Endothelial cell (in vitro differentiated cells): ENCODE results near the gene DMRTC1B. TPM values are rescaled to one million over a fixed set of nuclear protein-coding genes. Genes with fewer than 3 reads are reported as not detected.
"Not testable (repeated sequence)": the region's sequence is repeated elsewhere in the genome, so short reads cannot be mapped to it uniquely, and the experiment has no call there.

Experiments used
- DNase-seq: peaks from one replicate; pipeline ENCODE4 v3.0.0; 2021; ENCODE audit warnings: low spot score
- H3K27ac Mint-ChIP-seq: one replicate; pipeline ENCODE4 v1.8.0; 2021; ENCODE audit warnings: mixed read lengths, inconsistent platforms; ENCODE audit not compliant: unreplicated experiment
- H3K27me3 Mint-ChIP-seq: one replicate; pipeline ENCODE4 v1.8.0; 2021; ENCODE audit warnings: mild to moderate bottlenecking, moderate library complexity, mixed read lengths, inconsistent platforms; ENCODE audit not compliant: unreplicated experiment
- H3K36me3 Mint-ChIP-seq: one replicate; pipeline ENCODE4 v1.8.0; 2021; ENCODE audit warnings: mild to moderate bottlenecking, low read depth, mixed read lengths, inconsistent platforms; ENCODE audit not compliant: unreplicated experiment
- H3K4me1 Mint-ChIP-seq: one replicate; pipeline ENCODE4 v1.8.0; 2021; ENCODE audit warnings: mild to moderate bottlenecking, mixed read lengths, inconsistent platforms; ENCODE audit not compliant: unreplicated experiment
- H3K4me3 Mint-ChIP-seq: one replicate; pipeline ENCODE4 v1.8.0; 2021; ENCODE audit warnings: mild to moderate bottlenecking, mixed read lengths, inconsistent platforms; ENCODE audit not compliant: unreplicated experiment
- H3K9me3 Mint-ChIP-seq: one replicate; pipeline ENCODE4 v1.8.0; 2021; ENCODE audit warnings: mixed read lengths, inconsistent platforms; ENCODE audit not compliant: unreplicated experiment
- CTCF ChIP-seq: fragments of 200-600 bp; sonication (generic); IDR thresholded peaks from one replicate; pipeline ENCODE4 v1.5.0; 2021; ENCODE audit warnings: antibody characterized with exemption; ENCODE audit not compliant: unreplicated experiment
- long read RNA-seq: library from polyadenylated mRNA; unstranded; transcript quantifications from one replicate; pipeline ENCODE4 v2.0.0, GENCODE V29; 2020; ENCODE audit not compliant: unreplicated experiment
- total RNA-seq: library from RNA; stranded (reverse); fragmentation: NEBNext Ultra II Directional; extraction: Animal tissue kit (Norgen Biotek cat#: 25700); gene quantifications from one replicate; pipeline ENCODE4 v1.2.1, GENCODE V29; 2021; ENCODE audit not compliant: unreplicated experiment

DMRTC1B gene
- 1.3 TPM for total RNA-seq
- long read RNA-seq: 0 reads

GRCh38 chrX:72776653-72777466, at the start of gene DMRTC1B:
DMRTC1B (plus strand) TSS chrX:72776890; CDS start chrX:72845136, 68,246 bp downstream.
- H3K36me3 Mint-ChIP-seq, H3K4me1 Mint-ChIP-seq, H3K9me3 Mint-ChIP-seq, H3K27ac Mint-ChIP-seq, DNase-seq, H3K4me3 Mint-ChIP-seq, H3K27me3 Mint-ChIP-seq: not testable (repeated sequence)

GRCh38 chrX:72727846-72728245, 48.8 kb upstream of the DMRTC1B start:
- Mint-ChIP-seq H3K9me3 (no peaks in the 10 kb centered on the region), H3K4me1 (no peaks in the 10 kb centered on the region), H3K36me3 (no peaks in the 10 kb centered on the region), H3K27me3 (no peaks in the 10 kb centered on the region), H3K27ac (no peak overlapping the region), H3K4me3 (no peak overlapping the region)
- no peak for DNase-seq
- no peak for TF ChIP-seq CTCF

- not testable (repeated sequence) for H3K9me3 Mint-ChIP-seq, DNase-seq, H3K4me3 Mint-ChIP-seq, H3K27ac Mint-ChIP-seq, H3K27me3 Mint-ChIP-seq, H3K36me3 Mint-ChIP-seq, H3K4me1 Mint-ChIP-seq
These were observed 43.1 kb upstream of the DMRTC1B start for GRCh38 chrX:72733636-72734035.

GRCh38 chrX:72735561-72735960, 41.1 kb upstream of the DMRTC1B start:
- Mint-ChIP-seq H3K9me3 (no peaks in the 10 kb centered on the region), H3K36me3 (no peaks in the 10 kb centered on the region), H3K27ac (no peak overlapping the region), H3K4me1 (peaks cover 5% of the 10 kb centered on the region), H3K27me3 (no peaks in the 10 kb centered on the region), H3K4me3 (no peak overlapping the region)
- no peak for TF ChIP-seq CTCF
- no peak for DNase-seq

GRCh38 chrX:72745546-72745945, 31.1 kb upstream of the DMRTC1B start:
- DNase-seq, H3K27me3 Mint-ChIP-seq, H3K27ac Mint-ChIP-seq, H3K4me1 Mint-ChIP-seq, H3K9me3 Mint-ChIP-seq, H3K36me3 Mint-ChIP-seq, H3K4me3 Mint-ChIP-seq: not testable (repeated sequence)

- not testable (repeated sequence) for H3K9me3 Mint-ChIP-seq, H3K27me3 Mint-ChIP-seq, H3K36me3 Mint-ChIP-seq, H3K4me1 Mint-ChIP-seq, DNase-seq, H3K4me3 Mint-ChIP-seq, H3K27ac Mint-ChIP-seq
These were observed 28.1 kb upstream of the DMRTC1B start for GRCh38 chrX:72748545-72748944.

GRCh38 chrX:72760454-72760853, 16.2 kb upstream of the DMRTC1B start:
- H3K4me3 Mint-ChIP-seq, H3K27ac Mint-ChIP-seq, H3K27me3 Mint-ChIP-seq, H3K36me3 Mint-ChIP-seq, H3K4me1 Mint-ChIP-seq, DNase-seq, H3K9me3 Mint-ChIP-seq: not testable (repeated sequence)

GRCh38 chrX:72777467-72777790, 739 bp downstream of the DMRTC1B start:
- not testable (repeated sequence) for H3K27me3 Mint-ChIP-seq, H3K36me3 Mint-ChIP-seq, H3K4me1 Mint-ChIP-seq, DNase-seq, H3K4me3 Mint-ChIP-seq, H3K9me3 Mint-ChIP-seq, H3K27ac Mint-ChIP-seq

- not testable (repeated sequence) for DNase-seq, H3K4me3 Mint-ChIP-seq, H3K9me3 Mint-ChIP-seq, H3K36me3 Mint-ChIP-seq, H3K4me1 Mint-ChIP-seq, H3K27me3 Mint-ChIP-seq, H3K27ac Mint-ChIP-seq
These were observed 1.5 kb downstream of the DMRTC1B start for GRCh38 chrX:72778146-72778545.

- not testable (repeated sequence) for H3K9me3 Mint-ChIP-seq, H3K36me3 Mint-ChIP-seq, H3K4me3 Mint-ChIP-seq
These were observed 5.9 kb downstream of the DMRTC1B start, which contains the start of gene FAM236B for GRCh38 chrX:72782560-72782959. FAM236B (minus strand) TSS chrX:72782660; CDS start chrX:72782560, 100 bp downstream.

More at GRCh38 chrX:72782560-72782959, 5.9 kb downstream of the DMRTC1B start, which contains the start of gene FAM236B:
- DNase-seq, H3K27ac Mint-ChIP-seq, H3K4me1 Mint-ChIP-seq, H3K27me3 Mint-ChIP-seq: not testable (repeated sequence)
